ENCODE results near the gene ABCG8.
A peak's percentile ranks its signal among the peaks of the same experiment; 100 is the strongest.

Gene ABCG8

DNA sequence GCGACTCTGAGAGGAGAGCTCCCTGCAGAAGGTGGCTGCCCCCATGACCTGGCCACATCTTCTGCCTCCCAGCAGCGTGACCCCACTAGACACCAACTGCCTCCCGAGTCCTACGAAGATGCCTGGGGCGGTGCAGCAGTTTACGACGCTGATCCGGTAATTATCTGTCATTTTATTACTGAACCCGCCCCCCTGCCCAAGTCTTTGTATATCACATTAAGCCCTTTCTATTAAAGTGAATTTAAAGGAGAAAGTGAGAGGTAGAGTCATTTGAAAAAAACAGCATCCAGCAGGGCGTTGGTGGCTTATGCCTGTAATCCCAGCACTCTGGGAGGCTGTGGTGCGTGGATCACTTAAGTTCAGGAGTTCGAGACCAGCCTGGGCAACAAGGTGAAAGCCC, 33.4 kb downstream of the ABCG8 start:
- Histone ChIP-seq H4K8ac (ENCODE audit: low read length) (no peak overlapping the region), H2BK120ac (ENCODE audit: low read depth, low read length) (no peak overlapping the region), H2AK5ac (ENCODE audit: low read length, severe bottlenecking) (no peak overlapping the region), H3K4me2 (ENCODE audit: low read length, poor library complexity, severe bottlenecking) (no peak overlapping the region), H2BK5ac (ENCODE audit: low read depth, low read length, poor library complexity, severe bottlenecking) (no peak overlapping the region), H3K14ac (ENCODE audit: low read length in 2 of 2) (no peak overlapping the region), H3K27me3 (ENCODE audit: control insufficient read depth in 1 of 2, insufficient read depth in 1 of 2, low read length in 2 of 2) (peaks cover 58 to 80% of the 10 kb centered on the region in 2 experiments), H3K9ac (ENCODE audit: low read length) (no peak overlapping the region), H3K4ac (ENCODE audit: low read depth in 1 of 2, low read length in 2 of 2) (no peak overlapping the region), H3K4me1 (ENCODE audit: control insufficient read depth, insufficient read depth, low read depth, low read length) (no peaks in the 10 kb centered on the region), H2BK12ac (ENCODE audit: low read length in 2 of 2) (no peak overlapping the region), H2BK15ac (ENCODE audit: low read depth, poor library complexity, severe bottlenecking) (no peak overlapping the region), H3K9me3 (ENCODE audit: control insufficient read depth, low read length) (no peaks in the 10 kb centered on the region), H3K4me3 (ENCODE audit: insufficient read depth in 1 of 2, low read depth in 1 of 2, low read length in 2 of 2) (no peak overlapping the region), H3K27ac (ENCODE audit: low read length, poor library complexity, severe bottlenecking) (no peak overlapping the region), H4K91ac (ENCODE audit: low read length) (no peak overlapping the region), H2AFZ (ENCODE audit: low read depth, low read length) (no peak overlapping the region), H3K18ac (ENCODE audit: low read depth in 1 of 2, low read length in 2 of 2) (no peak overlapping the region), H3K36me3 (ENCODE audit: control insufficient read depth in 1 of 2, insufficient read depth in 2 of 2, low read depth in 1 of 2, low read length in 2 of 2) (no peaks in the 10 kb centered on the region), H3K79me1 (replicated peaks; ENCODE audit: low read length, poor library complexity, severe bottlenecking) (no peaks in the 10 kb centered on the region), H3K23ac (ENCODE audit: low read length in 2 of 2) (no peak overlapping the region)
- no peak for DNase-seq
- 81% methylated on average over 8 of the region's 12 CpGs for WGBS

GRCh38 chr2:43874776-43875451, 36.1 kb downstream of the ABCG8 start:
- Histone ChIP-seq H3K4me2 (ENCODE audit: low read length, poor library complexity, severe bottlenecking) (no peak overlapping the region), H3K9ac (ENCODE audit: low read length) (no peak overlapping the region), H2BK5ac (ENCODE audit: low read depth, low read length, poor library complexity, severe bottlenecking) (no peak overlapping the region), H2AFZ (ENCODE audit: low read depth, low read length) (no peak overlapping the region), H3K9me3 (ENCODE audit: control insufficient read depth, low read length) (no peaks in the 10 kb centered on the region), H3K36me3 (ENCODE audit: control insufficient read depth in 1 of 2, insufficient read depth in 2 of 2, low read depth in 1 of 2, low read length in 2 of 2) (no peaks in the 10 kb centered on the region), H3K4me1 (ENCODE audit: control insufficient read depth, insufficient read depth, low read depth, low read length) (peaks cover 3% of the 10 kb centered on the region), H3K23ac (ENCODE audit: low read length in 2 of 2) (no peak overlapping the region), H3K4ac (ENCODE audit: low read depth in 1 of 2, low read length in 2 of 2) (no peak overlapping the region), H2BK12ac (ENCODE audit: low read length in 2 of 2) (no peak overlapping the region), H2AK5ac (ENCODE audit: low read length, severe bottlenecking) (no peak overlapping the region), H3K14ac (ENCODE audit: low read length in 2 of 2) (peak overlapping the region in 1 of 2 experiments; percentile 26), H2BK120ac (ENCODE audit: low read depth, low read length) (no peak overlapping the region), H3K79me1 (replicated peaks; ENCODE audit: low read length, poor library complexity, severe bottlenecking) (no peaks in the 10 kb centered on the region), H3K18ac (ENCODE audit: low read depth in 1 of 2, low read length in 2 of 2) (no peak overlapping the region), H3K27ac (ENCODE audit: low read length, poor library complexity, severe bottlenecking) (no peak overlapping the region), H4K8ac (ENCODE audit: low read length) (no peak overlapping the region), H4K91ac (ENCODE audit: low read length) (no peak overlapping the region), H3K27me3 (ENCODE audit: control insufficient read depth in 1 of 2, insufficient read depth in 1 of 2, low read length in 2 of 2) (peaks cover 33 to 53% of the 10 kb centered on the region in 2 experiments), H2BK15ac (ENCODE audit: low read depth, poor library complexity, severe bottlenecking) (no peak overlapping the region), H3K4me3 (ENCODE audit: insufficient read depth in 1 of 2, low read depth in 1 of 2, low read length in 2 of 2) (no peak overlapping the region)
- WGBS = 84% methylated on average over 11 of the region's 11 CpGs
- DNase-seq = no peak

DNA sequence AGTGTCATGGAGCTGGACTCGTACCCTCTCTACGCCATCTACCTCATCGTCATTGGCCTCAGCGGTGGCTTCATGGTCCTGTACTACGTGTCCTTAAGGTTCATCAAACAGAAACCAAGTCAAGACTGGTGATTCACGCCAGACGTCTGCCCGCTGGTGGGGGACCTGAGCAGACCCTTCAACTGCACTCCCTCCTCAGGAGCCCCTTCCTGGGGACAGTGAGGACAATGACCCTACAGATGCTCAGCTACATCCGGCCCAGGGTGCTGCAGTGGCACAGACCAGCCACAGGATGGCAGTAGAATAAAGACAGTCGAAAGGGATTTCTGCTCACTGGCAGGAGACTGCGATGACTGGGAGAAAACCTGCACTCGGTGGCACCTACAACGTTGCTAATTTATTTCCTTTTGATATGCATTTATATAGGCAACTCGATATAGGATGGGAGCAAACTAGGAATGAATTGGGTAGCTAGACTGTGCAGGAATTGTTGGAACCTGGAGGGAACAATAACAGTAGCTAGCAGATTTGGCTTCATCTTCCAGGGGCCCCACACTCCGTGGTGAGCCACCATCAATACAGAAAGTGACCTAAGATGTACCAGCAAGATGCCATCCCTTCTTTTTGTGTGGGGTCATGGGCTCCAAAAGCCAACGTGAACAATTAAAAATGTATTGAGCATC, 39.2 kb downstream of the ABCG8 start:
- H3K18ac ChIP-seq (ENCODE audit: low read depth in 1 of 2, low read length in 2 of 2) = no peak overlapping the region
- H3K27ac ChIP-seq (ENCODE audit: low read length, poor library complexity, severe bottlenecking) = no peak overlapping the region
- H3K36me3 ChIP-seq (ENCODE audit: control insufficient read depth in 1 of 2, insufficient read depth in 2 of 2, low read depth in 1 of 2, low read length in 2 of 2) = peaks cover 0 to under 1% of the 10 kb centered on the region in 2 experiments
- H2BK15ac ChIP-seq (ENCODE audit: low read depth, poor library complexity, severe bottlenecking) = no peak overlapping the region
- H3K4me2 ChIP-seq (ENCODE audit: low read length, poor library complexity, severe bottlenecking) = no peak overlapping the region
- no peak overlapping the region for H3K9ac ChIP-seq (ENCODE audit: low read length)
- H2BK12ac ChIP-seq (ENCODE audit: low read length in 2 of 2) = no peak overlapping the region
- H3K9me3 ChIP-seq (ENCODE audit: control insufficient read depth, low read length) = no peaks in the 10 kb centered on the region
- H2AFZ ChIP-seq (ENCODE audit: low read depth, low read length) = no peak overlapping the region
- no peak overlapping the region for H4K91ac ChIP-seq (ENCODE audit: low read length)
- no peak overlapping the region for H3K14ac ChIP-seq (ENCODE audit: low read length in 2 of 2)
- no peak overlapping the region for H4K8ac ChIP-seq (ENCODE audit: low read length)
- no peak overlapping the region for H2AK5ac ChIP-seq (ENCODE audit: low read length, severe bottlenecking)
- no peak overlapping the region for H2BK120ac ChIP-seq (ENCODE audit: low read depth, low read length)
- WGBS = 49% methylated on average over 14 of the region's 16 CpGs
- peak; percentile 68 for DNase-seq
- H3K4ac ChIP-seq (ENCODE audit: low read depth in 1 of 2, low read length in 2 of 2) = no peak overlapping the region
- peaks cover 16 to 23% of the 10 kb centered on the region in 2 experiments for H3K27me3 ChIP-seq (ENCODE audit: control insufficient read depth in 1 of 2, insufficient read depth in 1 of 2, low read length in 2 of 2)
- peaks cover 3% of the 10 kb centered on the region for H3K4me1 ChIP-seq (ENCODE audit: control insufficient read depth, insufficient read depth, low read depth, low read length)
- no peak overlapping the region for H2BK5ac ChIP-seq (ENCODE audit: low read depth, low read length, poor library complexity, severe bottlenecking)
- no peaks in the 10 kb centered on the region for H3K79me1 ChIP-seq (replicated peaks; ENCODE audit: low read length, poor library complexity, severe bottlenecking)
- H3K23ac ChIP-seq (ENCODE audit: low read length in 2 of 2) = no peak overlapping the region
- no peak overlapping the region for H3K4me3 ChIP-seq (ENCODE audit: insufficient read depth in 1 of 2, low read depth in 1 of 2, low read length in 2 of 2)

DNA sequence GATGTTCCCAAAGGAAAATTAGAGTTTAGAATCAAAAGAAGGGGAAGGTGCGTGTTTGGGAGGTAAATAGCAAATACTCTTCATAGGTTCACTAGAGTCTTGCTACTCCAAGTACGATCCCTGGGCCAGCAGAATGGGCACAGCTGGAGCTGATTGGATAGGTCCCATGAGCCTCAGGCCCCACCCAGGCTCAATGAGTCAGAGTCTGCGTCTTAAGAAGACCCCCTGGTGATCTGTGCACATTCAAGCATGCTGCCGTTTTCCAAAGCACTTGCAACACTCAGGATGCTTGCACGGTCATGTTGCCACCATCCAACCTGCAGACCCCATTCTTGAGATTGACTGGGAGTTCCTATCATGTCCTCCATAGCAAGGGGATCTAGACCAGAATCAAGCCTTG, 40.5 kb downstream of the ABCG8 start:
- 80% methylated on average over 5 of the region's 5 CpGs for WGBS
- Histone ChIP-seq H3K4ac (ENCODE audit: low read depth in 1 of 2, low read length in 2 of 2) (no peak overlapping the region), H3K4me1 (ENCODE audit: control insufficient read depth, insufficient read depth, low read depth, low read length) (peaks cover 3% of the 10 kb centered on the region), H3K36me3 (ENCODE audit: control insufficient read depth in 1 of 2, insufficient read depth in 2 of 2, low read depth in 1 of 2, low read length in 2 of 2) (peaks cover under 1 to 3% of the 10 kb centered on the region in 2 experiments), H2AFZ (ENCODE audit: low read depth, low read length) (no peak overlapping the region), H3K27ac (ENCODE audit: low read length, poor library complexity, severe bottlenecking) (no peak overlapping the region), H3K23ac (ENCODE audit: low read length in 2 of 2) (no peak overlapping the region), H2BK120ac (ENCODE audit: low read depth, low read length) (no peak overlapping the region), H2BK5ac (ENCODE audit: low read depth, low read length, poor library complexity, severe bottlenecking) (no peak overlapping the region), H3K18ac (ENCODE audit: low read depth in 1 of 2, low read length in 2 of 2) (no peak overlapping the region), H3K4me3 (ENCODE audit: insufficient read depth in 1 of 2, low read depth in 1 of 2, low read length in 2 of 2) (no peak overlapping the region), H4K8ac (ENCODE audit: low read length) (no peak overlapping the region), H3K4me2 (ENCODE audit: low read length, poor library complexity, severe bottlenecking) (no peak overlapping the region), H2BK12ac (ENCODE audit: low read length in 2 of 2) (no peak overlapping the region), H2AK5ac (ENCODE audit: low read length, severe bottlenecking) (no peak overlapping the region), H2BK15ac (ENCODE audit: low read depth, poor library complexity, severe bottlenecking) (no peak overlapping the region), H4K91ac (ENCODE audit: low read length) (no peak overlapping the region), H3K27me3 (ENCODE audit: control insufficient read depth in 1 of 2, insufficient read depth in 1 of 2, low read length in 2 of 2) (peaks cover 9 to 16% of the 10 kb centered on the region in 2 experiments), H3K14ac (ENCODE audit: low read length in 2 of 2) (no peak overlapping the region), H3K79me1 (replicated peaks; ENCODE audit: low read length, poor library complexity, severe bottlenecking) (no peaks in the 10 kb centered on the region), H3K9me3 (ENCODE audit: control insufficient read depth, low read length) (no peaks in the 10 kb centered on the region), H3K9ac (ENCODE audit: low read length) (no peak overlapping the region)
- DNase-seq = no peak
